CD4-positive, alpha-beta T cell (primary cell): ENCODE data around the gene LPP. TPM values are rescaled to one million over a fixed set of nuclear protein-coding genes. Genes with fewer than 3 reads are reported as not detected.

Experiments
- ATAC-seq: fragments of 200-7000 bp; cut with Tn5 transposase; one replicate; pipeline ENCODE4 v1.10.0; 2022; ENCODE audit warnings: mild to moderate bottlenecking; ENCODE audit not compliant: poor library complexity
- CTCF ChIA-PET: fragments of 350-600 bp; sonication (Branson Sonifier 250); formaldehyde crosslinking; loops from one replicate; lab custom pipeline; 2021; ENCODE audit warnings: antibody characterized with exemption, inconsistent platforms; lab: Charles Lee
- POLR2A ChIA-PET: fragments of 350-600 bp; sonication (Branson Sonifier 250); formaldehyde crosslinking; loops from one replicate; lab custom pipeline; 2021; ENCODE audit warnings: antibody characterized with exemption, inconsistent platforms; lab: Charles Lee
- DNase-seq, 14 experiments: peaks; one replicate each; pipeline ENCODE4 v3.0.0-alpha.2; 2013 to 2020; ENCODE audit warnings: mixed read lengths in 2 of 14
- H3K27ac ChIP-seq, 2 donors: one replicate each; pipeline versions ENCODE4 v1.5.1 to v1.7.0; 2013; ENCODE audit warnings: low read length in 2 of 2, low read depth in 1 of 2, mild to moderate bottlenecking in 1 of 2
- H3K27me3 ChIP-seq, 2 experiments: 1 replicate in 1 of 2; 2 replicates in 1 of 2; pipeline versions ENCODE4 v1.6.1 to v1.7.0; 2013; ENCODE audit warnings: low read length in 2 of 2, control low read depth in 1 of 2, mild to moderate bottlenecking in 1 of 2, moderate library complexity in 1 of 2; ENCODE audit not compliant: insufficient read depth in 2 of 2, control insufficient read depth in 1 of 2
- H3K36me3 ChIP-seq: one replicate; pipeline ENCODE4 v1.6.1; 2013; ENCODE audit warnings: low read length, control low read depth; ENCODE audit not compliant: insufficient read depth
- H3K4me1 ChIP-seq: one replicate; pipeline ENCODE4 v1.6.1; 2013; ENCODE audit warnings: low read length, control low read depth; ENCODE audit not compliant: insufficient read depth
- H3K4me3 ChIP-seq: one replicate; pipeline ENCODE4 v1.5.1; 2013; ENCODE audit warnings: mild to moderate bottlenecking, low read length, moderate library complexity
- H3K9me3 ChIP-seq, 2 experiments: 1 replicate in 1 of 2; 2 replicates in 1 of 2; pipeline versions ENCODE4 v1.6.1 to v1.7.0; 2013; ENCODE audit warnings: low read length in 2 of 2, mild to moderate bottlenecking in 2 of 2, control low read depth in 1 of 2, moderate library complexity in 1 of 2; ENCODE audit not compliant: control insufficient read depth in 1 of 2, insufficient read depth in 1 of 2
- H3K27ac Mint-ChIP-seq: one replicate; pipeline ENCODE4 v1.8.0; 2020; ENCODE audit warnings: mixed read lengths
- H3K27me3 Mint-ChIP-seq: one replicate; pipeline ENCODE4 v1.8.0; 2021; ENCODE audit warnings: mixed read lengths
- H3K36me3 Mint-ChIP-seq: one replicate; pipeline ENCODE4 v1.8.0; 2021; ENCODE audit warnings: low read depth, mixed read lengths
- H3K4me1 Mint-ChIP-seq: one replicate; pipeline ENCODE4 v1.8.0; 2021; ENCODE audit warnings: low read depth, mixed read lengths
- H3K4me3 Mint-ChIP-seq: one replicate; pipeline ENCODE4 v1.8.0; 2020; ENCODE audit warnings: mild to moderate bottlenecking, mixed read lengths
- H3K9me3 Mint-ChIP-seq: one replicate; pipeline ENCODE4 v1.8.0; 2020; ENCODE audit warnings: mixed read lengths
- CTCF ChIP-seq: fragments of 200-600 bp; IDR thresholded peaks from one replicate; pipeline ENCODE4 v1.8.0; 2022; ENCODE audit warnings: antibody characterized with exemption, mild to moderate bottlenecking
- intact Hi-C, 2 experiments: fragments of 100-400 bp; cut with DNase I in 1 of 2; cut with micrococcal nuclease in 1 of 2; formaldehyde crosslinking; loops; one replicate each; pipeline versions ENCODE4 v1.15.1 to v1.9.0; 2023 to 2025; cut with DNase I, micrococcal nuclease
- polyA plus RNA-seq, 2 donors: library from polyadenylated mRNA; unstranded; fragments of 120-200 nt; gene quantifications; one replicate each; pipeline ENCODE4 v1.2.1, GENCODE V29; 2013
- total RNA-seq, 174 experiments: library from RNA in 2 of 174; stranded (reverse) in 2 of 174; gene quantifications; one replicate each; pipeline ENCODE4 v1.2.3 and lab custom pipeline; 2021 to 2026

Gene LPP
- 10 to 100 TPM; 45.6 to 45.9 TPM for total RNA-seq
- polyA plus RNA-seq (2013, experiment 1 of 2), result 10.9 TPM
- 15.6 TPM for polyA plus RNA-seq (2013, experiment 2 of 2)
- 16.9 to 160 (median 43.7) reads per million in 172 experiments for total RNA-seq (lab: John Stamatoyannopoulos, UW)

GRCh38 chr3:188154014-188154808, at the start of gene LPP:
Gene LPP (plus strand): TSS chr3:188154157. CDS start chr3:188406121, 251,964 bp downstream.
- peaks cover 57% of the 10 kb centered on the region for H3K4me1 Mint-ChIP-seq
- DNase-seq (peak; percentile 60 to 94 (median 76)), ATAC-seq (peak; percentile 83)
- peak within 1 kb of the TSS; percentile 96 for H3K4me3 Mint-ChIP-seq
- POLR2A ChIA-PET, result interaction anchor here (0.6 to 4.1 kb wide), 18 partner anchors 10 to 415 kb away, joined by 3 to 28 read pairs (median 3); partner anchors contain the start of gene BCL6
- H3K36me3 Mint-ChIP-seq, result peaks cover 4% of the 10 kb centered on the region
- TF ChIP-seq CTCF, result no peak
- H3K27ac ChIP-seq, result peak within 1 kb of the TSS; percentile 76 to 85
- CTCF ChIA-PET, result interaction anchor here (1.3 to 4.4 kb wide), 4 partner anchors 12 to 414 kb away, joined by 3 to 32 read pairs (median 6); no protein-coding TSS in a partner anchor
- H3K4me1 ChIP-seq, result peaks cover 46% of the 10 kb centered on the region
- H3K4me3 ChIP-seq, result peak within 1 kb of the TSS; percentile 87
- H3K27me3 Mint-ChIP-seq, result no peaks in the 10 kb centered on the region
- no peaks in the 10 kb centered on the region for H3K9me3 ChIP-seq
- no peaks in the 10 kb centered on the region for H3K27me3 ChIP-seq
- intact Hi-C loops, result loop anchor here (2.0 to 10.0 kb wide), 4 partner anchors 17 to 983 kb away; no protein-coding TSS in a partner anchor
- no peaks in the 10 kb centered on the region for H3K9me3 Mint-ChIP-seq
- H3K27ac Mint-ChIP-seq, result peak within 1 kb of the TSS; percentile 91
- H3K36me3 ChIP-seq, result no peaks in the 10 kb centered on the region

GRCh38 chr3:188106006-188106405, 48.0 kb upstream of the LPP start:
- Mint-ChIP-seq H3K4me1 (no peaks in the 10 kb centered on the region), H3K9me3 (peaks cover under 1% of the 10 kb centered on the region), H3K27me3 (no peaks in the 10 kb centered on the region), H3K4me3 (no peak overlapping the region), H3K27ac (no peak overlapping the region), H3K36me3 (no peaks in the 10 kb centered on the region)
- DNase-seq (no peak), ATAC-seq (no peak)
- Histone ChIP-seq H3K9me3 (no peaks in the 10 kb centered on the region), H3K27ac (no peak overlapping the region), H3K4me3 (no peak overlapping the region), H3K27me3 (no peaks in the 10 kb centered on the region), H3K4me1 (no peaks in the 10 kb centered on the region), H3K36me3 (no peaks in the 10 kb centered on the region)
- ChIA-PET CTCF (no interaction called here), POLR2A (no interaction called here)
- intact Hi-C loops, result no loop called here
- no peak for TF ChIP-seq CTCF

- Histone ChIP-seq H3K36me3 (no peaks in the 10 kb centered on the region), H3K4me1 (no peaks in the 10 kb centered on the region), H3K9me3 (no peaks in the 10 kb centered on the region), H3K4me3 (no peak overlapping the region), H3K27ac (no peak overlapping the region), H3K27me3 (no peaks in the 10 kb centered on the region)
- Mint-ChIP-seq H3K27me3 (no peaks in the 10 kb centered on the region), H3K36me3 (no peaks in the 10 kb centered on the region), H3K9me3 (no peaks in the 10 kb centered on the region), H3K4me3 (no peak overlapping the region), H3K4me1 (no peaks in the 10 kb centered on the region), H3K27ac (no peak overlapping the region)
- no peak for TF ChIP-seq CTCF
- ATAC-seq (no peak), DNase-seq (no peak)
- CTCF ChIA-PET, result no interaction called here
- POLR2A ChIA-PET, result no interaction called here
- intact Hi-C loops, result no loop called here
These were observed 47.5 kb upstream of the LPP start for GRCh38 chr3:188106454-188106853.
